ENCODE data around the gene AGAP1.

The AGAP1 gene

DNA sequence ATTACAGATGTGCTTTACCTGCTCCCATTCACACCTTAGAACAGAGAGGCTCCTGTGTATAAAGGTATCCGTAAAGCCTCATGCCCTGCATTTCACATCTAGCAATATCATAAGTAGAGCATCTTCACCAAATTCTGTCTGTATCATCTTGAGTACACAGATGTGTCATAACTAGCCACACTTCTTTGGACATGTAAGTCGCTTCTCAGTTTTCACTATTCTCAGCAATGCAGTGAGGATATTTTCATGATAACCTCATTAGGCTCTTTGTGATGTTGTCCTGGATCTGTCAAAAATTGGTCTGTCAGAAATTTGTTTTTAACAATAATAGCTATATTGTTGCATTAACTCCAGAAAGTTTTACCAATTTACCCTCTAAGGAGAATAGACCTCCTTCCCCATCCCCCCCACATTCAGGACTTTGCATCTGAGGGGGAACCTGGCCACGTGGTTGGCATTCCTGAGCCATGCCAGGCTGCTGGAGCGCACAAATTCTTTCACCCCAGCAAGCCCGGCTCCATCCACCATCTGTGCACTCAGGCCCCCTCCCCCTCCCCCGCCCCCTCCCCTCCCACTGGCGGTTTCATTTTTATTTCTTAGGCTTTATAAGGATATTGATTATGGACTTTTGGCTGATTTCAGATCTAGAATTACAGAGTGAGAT, 34.1 kb downstream of the AGAP1 start:
- no peak for DNase-seq (ENCODE audit: insufficient read length, low spot score)
- FAIRE-seq: no peak

DNA sequence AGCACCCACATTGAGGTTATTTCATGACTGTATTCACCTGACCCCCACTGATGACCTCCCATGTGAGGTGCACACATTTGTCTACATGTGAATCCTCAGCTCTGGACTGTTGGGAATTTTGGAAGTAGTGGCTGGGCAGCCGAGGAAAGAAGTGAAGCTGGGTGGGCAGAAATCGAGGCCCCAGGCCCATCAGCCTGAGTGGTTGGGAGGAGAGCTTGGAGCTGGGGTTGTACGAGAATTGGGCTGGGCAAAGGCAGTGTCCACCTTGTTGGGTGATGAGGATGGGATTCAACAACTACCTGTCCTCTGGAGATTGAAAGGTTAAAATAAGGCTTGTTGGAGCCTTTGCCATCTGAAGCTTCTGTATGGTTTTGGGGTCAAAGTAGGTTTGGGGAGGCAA, 35.8 kb downstream of the AGAP1 start:
- FAIRE-seq (no peak), DNase-seq (ENCODE audit: insufficient read length, low spot score) (no peak)

DNA sequence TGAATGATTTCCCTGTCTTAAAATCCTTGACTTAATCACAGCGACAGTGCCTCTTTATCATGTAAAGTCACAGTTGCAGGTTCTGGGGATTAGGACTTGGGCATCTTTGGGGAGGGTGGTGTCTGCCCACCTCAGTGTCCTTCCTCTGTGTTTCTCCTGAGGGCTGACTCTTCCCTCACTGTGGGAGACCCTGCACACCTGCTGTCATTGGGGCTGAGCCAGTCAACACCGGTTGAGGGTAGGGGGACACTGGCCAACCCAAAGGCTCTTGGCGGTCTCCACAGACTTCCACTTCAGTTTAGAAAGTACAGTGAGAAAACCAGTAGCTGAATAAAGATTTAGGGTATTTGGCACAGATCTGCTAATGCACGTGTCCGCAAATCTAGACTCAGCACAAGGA, 36.9 kb downstream of the AGAP1 start:
- FAIRE-seq (no peak), DNase-seq (ENCODE audit: insufficient read length, low spot score) (no peak)

DNA sequence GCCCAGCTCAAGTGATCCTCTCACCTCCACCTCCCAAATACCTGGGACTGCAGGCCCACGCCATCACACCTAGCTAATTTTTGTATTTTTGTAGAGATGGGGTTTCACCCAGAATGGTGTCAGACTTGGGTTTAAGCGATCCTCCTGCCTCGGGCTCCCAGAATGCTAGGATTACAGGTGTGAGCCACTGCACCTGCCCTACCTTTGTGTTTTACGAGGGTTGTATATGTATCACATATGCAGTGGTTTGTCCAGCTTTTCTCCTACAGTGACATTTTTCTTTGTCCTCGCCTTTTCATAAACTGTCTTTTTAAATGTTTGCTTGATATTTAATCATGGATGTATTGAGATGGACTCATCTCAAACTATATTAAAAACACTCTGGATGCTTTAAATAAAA, 38.5 kb downstream of the AGAP1 start:
- DNase-seq (ENCODE audit: insufficient read length, low spot score) (no peak), FAIRE-seq (no peak)

DNA sequence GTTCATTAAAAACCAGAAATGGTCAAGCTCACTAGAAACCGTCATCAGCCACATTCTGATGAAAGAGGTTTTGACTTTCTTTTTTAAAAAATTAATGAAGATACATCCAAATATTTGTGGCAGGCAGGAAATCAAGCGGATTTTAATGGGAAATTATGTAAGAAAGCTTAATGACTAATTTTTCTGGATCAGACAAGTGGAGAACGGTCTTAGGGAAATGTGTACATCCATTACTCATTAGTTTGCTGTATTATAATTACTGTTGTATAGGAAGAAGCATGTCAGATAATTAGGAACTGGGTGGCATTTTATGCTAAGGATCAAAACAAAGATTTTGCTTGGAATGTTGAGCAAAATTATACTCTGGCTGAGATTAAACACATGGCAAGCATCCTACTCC, 39.4 kb downstream of the AGAP1 start:
- DNase-seq (ENCODE audit: insufficient read length, low spot score) (no peak), FAIRE-seq (no peak)

DNA sequence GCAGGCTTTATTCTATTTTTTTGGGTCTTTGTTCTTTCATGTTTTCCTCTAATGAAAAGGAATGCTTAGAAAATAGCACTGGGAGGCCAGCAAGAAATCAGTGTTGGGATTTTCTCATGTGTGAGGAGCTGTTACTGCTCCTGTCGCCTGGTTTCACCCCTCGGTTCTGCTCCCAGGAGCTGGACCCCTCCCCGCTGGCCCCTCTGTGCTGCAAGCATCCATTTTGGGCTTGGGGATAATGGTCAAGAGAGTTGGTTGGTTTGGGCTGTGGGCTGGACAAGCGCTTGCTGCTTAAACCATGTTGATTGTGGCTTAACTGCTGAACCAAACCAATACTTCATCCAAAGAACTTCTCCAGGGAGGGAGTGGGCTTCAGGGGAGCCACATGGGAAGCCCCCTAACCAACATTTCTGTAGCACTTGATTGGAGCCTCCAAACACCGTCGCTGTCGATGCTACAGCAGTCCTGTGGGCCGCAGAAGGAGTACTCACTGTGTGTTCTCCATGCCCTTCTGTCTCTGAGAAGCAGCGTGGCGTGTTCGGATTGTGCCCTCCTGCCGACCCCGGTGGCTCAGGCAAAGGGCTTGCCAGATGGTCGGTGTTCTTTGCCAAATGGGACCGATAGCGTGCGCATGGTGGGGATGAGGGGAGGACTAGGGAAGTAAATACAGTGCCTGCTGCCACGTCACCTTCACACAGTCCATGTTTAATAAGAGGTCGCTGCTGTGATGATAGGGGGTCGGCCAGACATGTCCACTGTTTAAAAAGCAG, 40.0 kb downstream of the AGAP1 start:
- DNase-seq (ENCODE audit: insufficient read length, low spot score) (no peak), FAIRE-seq (no peak)

DNA sequence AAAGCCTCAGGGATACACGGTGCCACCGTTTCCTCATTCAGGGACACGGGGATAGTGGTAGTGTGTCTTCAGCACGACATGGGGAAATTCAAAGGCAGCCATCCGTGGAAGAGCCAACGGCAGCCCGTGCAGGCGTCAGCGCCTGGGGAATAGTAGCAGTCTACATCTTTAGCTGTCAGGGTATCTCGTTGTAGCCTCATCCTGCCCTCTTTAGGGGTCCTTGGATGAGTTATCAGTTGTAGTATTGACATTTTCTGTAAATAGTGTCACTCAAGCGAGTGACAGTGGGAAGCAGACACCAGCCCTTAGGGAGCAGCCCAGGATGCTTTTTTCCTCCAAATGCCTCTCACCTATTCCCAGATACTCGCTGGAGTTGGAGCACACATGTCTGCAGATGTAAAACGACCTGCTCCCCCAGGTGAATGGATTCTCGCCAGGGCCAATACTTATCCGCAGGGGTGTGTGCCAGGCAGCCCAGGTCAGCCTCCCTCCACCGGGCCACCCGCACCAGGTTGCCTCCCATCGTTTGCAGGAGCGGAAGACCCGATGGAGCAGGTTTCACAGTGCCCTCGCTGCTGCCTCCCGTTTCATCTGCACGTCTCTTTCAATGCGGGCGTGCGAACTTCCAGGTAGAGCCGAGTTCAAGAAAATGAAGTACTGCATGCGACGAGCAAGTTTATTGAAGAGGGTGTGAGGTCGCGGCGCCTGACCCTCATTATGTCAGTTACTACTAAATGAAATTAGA, 41.0 kb downstream of the AGAP1 start:
- FAIRE-seq: no peak
- DNase-seq (ENCODE audit: insufficient read length, low spot score): no peak

DNA sequence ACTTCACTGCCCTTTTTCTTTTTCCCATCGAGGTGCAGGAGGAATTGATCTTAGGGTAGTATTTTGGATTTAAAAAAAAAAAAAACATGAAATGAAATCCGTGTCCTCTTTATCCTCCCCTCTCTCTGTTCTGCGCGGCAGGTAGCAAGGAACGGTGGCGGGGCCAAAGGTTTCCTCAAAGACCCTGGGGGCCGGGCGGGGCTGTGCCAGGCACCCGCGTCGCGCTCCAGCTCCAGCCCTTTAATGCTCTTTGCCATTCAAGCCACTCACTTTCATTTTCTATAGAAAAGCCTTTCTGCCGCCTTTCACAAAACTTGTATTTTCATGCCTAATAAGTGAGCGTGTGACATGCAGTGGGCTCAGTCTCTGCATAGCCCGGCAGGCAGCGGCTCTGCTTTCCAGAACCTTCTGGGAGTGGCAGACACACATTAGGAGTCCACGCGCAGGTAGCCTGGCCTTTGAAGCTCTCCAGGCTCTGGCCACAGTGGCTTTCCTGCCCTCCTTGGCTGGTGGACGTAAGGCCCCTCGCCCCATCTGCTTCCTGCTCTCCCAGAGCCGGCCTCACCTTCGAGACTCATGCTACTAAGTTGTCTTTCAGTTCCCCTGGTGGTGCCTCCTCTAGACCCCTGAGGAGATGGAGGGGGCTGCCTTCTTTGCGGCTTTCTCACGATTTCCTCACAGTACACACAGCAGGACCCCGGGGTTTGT, 41.7 kb downstream of the AGAP1 start:
- DNase-seq (ENCODE audit: insufficient read length, low spot score) (no peak), FAIRE-seq (no peak)

DNA sequence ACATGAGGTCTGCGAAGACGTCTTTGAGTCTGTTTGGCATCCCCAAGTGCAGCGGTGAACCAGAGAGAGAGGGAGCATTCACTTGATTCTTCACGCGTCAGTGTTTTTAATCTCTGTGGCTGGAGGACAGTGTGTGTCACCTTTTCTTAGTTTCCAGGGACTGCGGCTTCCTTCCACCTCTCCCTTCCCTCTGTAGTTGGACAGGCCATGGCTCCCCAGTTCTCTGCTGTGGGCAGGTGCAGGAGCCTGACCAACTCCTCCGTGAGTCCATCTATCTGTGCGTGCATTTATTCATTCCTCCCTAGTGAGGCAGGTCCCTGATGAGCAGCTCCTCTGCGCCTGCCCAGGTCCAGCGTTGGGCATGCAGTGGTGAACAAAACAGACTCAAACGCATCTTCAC, 42.9 kb downstream of the AGAP1 start:
- DNase-seq (ENCODE audit: insufficient read length, low spot score): no peak
- no peak for FAIRE-seq

DNA sequence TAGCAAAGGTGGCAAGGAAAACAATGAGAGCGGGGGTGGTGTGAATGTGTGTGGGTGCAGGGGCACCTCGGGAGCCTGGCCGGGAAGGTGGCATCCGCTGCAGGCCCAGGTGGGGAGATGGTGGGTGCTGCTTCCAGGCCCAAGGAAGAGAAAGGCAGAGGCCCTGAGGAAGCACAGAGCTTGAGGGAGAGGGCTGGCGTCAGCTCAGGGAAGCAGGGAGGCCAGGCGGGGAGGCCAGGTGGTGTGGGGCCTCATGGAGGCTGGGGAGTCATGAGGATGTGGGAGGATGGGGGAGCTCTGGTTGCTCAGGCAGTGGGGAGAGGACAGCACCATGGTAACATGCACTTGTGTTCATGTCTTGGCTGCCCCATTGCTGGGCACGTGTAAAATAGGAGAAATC, 43.3 kb downstream of the AGAP1 start:
- DNase-seq (ENCODE audit: insufficient read length, low spot score) (no peak), FAIRE-seq (no peak)

DNA sequence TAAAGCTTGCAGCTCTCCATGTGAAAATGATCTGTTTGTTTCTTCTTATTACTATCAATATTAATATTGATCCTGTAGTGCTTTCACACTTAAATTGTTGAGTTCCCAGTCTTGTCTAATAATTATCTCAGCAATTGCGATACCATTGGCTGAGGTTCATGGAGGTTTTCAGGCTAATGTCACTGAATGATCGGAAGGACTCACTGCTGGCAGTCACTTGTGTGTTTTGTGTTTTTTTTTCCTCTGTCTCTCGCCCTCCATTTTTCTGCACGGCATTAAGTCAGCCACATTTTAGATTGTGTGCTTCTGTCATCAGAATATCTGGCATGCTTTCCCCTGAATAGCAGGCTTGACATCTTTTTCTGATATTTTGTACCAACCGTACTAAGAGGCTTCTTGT, 43.7 kb downstream of the AGAP1 start:
- FAIRE-seq (no peak), DNase-seq (ENCODE audit: insufficient read length, low spot score) (no peak)

DNA sequence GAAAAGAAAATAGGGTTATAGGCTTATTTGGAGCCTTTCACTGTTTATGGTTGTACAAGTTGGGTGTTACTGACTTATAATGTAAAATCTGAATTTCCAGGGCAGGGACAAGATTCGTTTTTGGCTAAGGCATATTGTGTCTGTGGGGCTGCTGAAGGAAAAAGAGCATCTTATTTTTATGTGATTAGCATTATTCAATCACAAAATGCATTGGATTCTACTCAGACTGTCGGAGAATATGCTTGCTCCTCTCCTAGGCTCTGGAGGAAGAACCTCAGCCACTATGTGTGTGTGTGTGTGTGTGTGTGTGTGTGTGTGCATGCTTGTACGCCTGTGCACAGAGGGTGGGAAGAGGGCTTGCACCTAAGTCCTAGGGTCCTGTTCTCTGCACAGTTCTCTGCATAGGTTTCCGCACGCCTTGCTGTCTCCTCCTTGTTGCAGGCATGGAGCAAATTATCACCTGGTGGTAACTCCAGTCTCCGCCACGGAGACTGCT, 44.3 kb downstream of the AGAP1 start:
- DNase-seq (ENCODE audit: insufficient read length, low spot score): no peak
- FAIRE-seq: no peak

DNA sequence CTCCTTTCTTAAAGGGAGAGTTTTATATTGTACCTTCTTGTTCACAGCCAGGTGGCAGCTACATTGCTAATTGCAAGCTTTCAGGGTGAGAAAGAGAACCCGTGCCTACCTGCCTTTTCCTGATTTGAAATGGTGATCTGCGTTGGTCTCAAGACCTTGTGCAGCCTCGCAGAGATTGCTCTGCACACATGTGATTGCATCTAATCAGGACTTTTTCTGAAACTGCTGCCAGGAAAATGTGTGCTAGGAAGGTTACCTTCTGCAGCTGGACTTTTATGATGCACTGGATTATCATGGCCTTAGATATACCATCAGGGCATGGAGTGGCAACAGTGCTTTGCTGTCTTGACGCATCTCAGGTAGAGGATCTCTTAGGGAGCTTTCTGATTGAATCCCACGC, 45.1 kb downstream of the AGAP1 start:
- FAIRE-seq: no peak

DNA sequence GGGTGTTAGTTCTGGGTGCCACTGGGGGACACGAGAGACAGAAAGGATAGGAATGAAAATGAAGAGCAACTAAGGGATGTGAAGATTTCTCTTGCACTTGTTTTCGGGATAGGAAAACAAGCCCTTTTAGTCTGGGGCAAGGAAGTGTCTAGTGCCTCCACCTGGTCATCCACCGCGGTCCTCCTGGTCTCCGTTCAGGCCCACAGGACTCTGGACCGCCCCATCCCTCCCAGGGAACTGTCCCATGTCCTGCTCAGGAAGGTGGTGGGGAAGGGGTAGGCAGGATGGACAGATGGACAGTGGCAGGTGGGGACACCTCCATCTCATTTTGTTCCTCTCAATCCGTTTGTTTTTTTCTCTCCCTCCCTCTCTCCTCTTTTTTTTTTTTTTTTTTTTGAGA, 45.9 kb downstream of the AGAP1 start:
- FAIRE-seq (no peak), DNase-seq (ENCODE audit: insufficient read length, low spot score) (no peak)

More for the DNA sequence above, 45.1 kb downstream of the AGAP1 start:
- no peak for DNase-seq (ENCODE audit: insufficient read length, low spot score)

DNA sequence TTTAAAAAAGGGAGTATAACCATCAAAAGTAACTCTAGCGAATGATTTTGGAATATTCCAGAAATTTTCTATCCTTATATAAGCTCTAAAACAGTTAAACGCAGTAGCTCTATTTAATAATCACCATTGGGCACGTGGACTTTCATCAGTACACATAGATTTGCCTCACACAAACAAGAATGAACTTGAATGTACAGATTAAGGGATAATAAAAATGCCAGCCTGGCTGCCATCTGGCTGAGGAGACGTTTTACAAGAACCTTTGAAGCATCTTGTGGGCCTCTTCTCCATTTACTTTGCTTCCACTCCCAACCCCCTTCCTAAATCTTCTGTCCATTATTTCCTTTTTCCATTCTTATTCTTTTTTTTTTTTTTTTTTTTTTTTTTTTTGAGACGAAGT, 47.2 kb downstream of the AGAP1 start:
- DNase-seq (ENCODE audit: insufficient read length, low spot score) (no peak), FAIRE-seq (no peak)

DNA sequence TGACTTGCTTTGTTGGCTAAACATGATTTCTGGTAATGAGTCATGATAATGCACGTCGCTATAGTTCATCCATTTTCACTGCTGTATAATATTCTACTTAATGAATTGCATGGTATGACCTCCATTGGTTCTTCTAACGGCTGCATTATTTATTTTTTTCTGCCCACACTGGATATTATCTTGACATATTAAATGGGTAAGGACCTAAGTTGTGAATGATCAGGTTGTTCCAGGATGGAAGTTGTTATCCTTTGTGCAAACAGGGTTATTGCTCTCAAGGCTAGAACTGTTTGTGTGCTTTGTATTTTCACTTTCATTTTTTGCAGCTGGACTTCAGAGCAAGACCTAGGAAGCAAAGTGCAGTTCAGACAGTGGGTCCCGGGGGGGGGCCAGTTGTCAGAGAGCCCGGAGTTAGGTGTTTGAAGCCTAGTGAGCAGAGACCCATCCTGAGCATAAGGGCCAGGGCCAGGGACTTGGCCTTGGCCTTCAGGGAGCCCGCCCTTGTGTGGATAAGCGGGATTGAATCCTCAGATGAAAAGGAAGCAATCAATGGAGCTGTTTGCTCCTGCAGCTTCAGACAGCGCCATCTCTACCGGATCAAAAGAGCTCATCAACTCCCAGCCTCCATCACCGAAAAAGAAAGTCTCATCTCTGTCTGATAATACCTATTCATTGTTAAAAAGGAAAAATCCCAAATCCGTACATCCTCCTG, 48.2 kb downstream of the AGAP1 start:
- FAIRE-seq (no peak), DNase-seq (ENCODE audit: insufficient read length, low spot score) (no peak)

DNA sequence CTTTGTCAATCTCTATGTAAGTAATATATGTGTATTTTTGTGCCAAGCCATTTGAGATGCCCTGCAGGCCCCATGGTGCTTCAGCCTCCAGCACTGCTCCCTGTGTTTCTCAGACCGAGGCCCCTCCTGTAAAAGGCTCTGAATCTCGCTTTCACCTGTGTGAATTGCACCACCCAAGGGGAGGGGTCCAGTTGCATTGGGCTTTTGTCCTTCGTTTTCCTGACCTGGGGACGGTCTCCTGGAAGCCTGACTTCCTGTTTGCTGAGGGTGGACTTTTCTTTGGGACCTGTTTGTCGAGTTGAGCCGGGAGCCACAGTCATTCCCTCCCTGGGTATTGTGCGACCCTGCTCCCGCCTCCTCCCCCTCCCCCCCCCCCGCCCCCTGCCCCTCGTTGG, 48.9 kb downstream of the AGAP1 start:
- no peak for FAIRE-seq
- DNase-seq (ENCODE audit: insufficient read length, low spot score): no peak

DNA sequence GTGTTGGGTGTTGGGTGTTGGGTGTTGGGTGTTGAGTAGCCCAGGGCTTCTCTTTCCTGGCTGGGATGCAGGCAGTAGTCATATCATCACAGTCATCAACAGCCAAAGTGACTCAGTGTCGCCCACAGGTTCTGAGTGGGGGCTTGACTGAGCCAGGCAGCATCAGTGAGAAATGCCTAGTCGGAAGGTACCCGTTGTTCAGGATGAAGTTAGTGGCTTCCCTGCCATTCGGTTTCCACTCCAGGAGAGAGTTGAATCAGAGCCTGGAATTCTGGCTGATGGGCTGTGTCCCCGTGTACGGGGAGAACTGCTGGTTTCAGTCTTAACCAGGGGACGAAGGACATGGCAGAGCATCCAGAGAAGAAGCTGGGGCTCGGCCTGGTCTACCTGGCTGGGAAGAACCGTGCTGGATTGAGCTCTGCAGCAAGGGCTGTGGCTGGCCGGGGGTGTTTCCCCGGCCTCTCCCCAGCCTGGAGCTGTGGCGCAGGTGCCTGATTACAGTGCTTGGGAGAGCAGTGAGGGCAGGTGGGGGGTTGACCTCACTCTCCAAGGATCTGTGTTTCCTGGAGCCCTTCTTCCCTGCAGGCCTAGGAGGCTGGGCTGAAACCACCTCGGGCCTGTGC, 49.4 kb downstream of the AGAP1 start:
- FAIRE-seq (peak; percentile 36), DNase-seq (ENCODE audit: insufficient read length, low spot score) (peak; percentile 26)

DNA sequence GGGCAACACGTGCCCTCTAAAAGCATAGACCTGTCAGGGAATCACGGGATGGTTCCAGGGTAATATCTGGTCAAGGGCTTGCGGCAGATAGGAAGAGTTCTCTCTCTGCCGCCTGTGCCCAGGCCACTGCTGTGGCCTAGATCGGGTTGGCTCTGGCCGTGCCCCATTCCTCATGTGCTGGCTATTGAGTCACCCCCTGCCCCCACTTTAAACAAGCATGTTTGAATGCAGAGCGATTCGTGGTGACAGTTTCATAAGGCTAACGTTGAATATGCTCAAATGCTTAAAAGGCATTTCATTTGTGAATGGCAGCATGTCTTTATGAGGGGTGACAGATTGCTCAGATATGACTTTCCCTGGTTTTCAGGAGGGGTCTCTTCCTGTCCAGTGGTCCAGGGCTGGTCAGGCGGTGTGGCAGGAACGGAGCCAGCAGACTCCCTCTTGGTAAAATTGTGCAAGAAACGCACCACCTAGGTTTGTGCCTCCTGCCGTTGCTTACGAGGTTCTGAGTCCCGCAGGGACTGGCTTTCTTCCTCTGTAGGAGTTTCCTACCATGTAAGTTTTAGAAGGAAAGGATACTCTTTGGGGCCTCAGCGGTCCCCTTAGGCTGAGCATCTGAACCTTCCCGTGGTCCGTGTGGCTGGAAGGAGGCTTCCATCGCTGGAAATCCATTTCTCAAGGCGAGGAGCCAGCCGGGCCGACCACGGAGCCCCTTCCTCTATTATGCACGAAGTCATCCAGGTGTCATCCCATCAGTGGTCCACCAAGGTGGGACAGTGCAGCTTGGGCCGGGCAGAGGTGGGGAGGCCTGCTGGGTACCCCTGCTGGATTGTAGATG, 50.2 kb downstream of the AGAP1 start:
- DNase-seq (ENCODE audit: insufficient read length, low spot score): no peak

More for the DNA sequence above, 50.2 kb downstream of the AGAP1 start:
- FAIRE-seq: no peak
